DND-41 (cell line): ENCODE results near the gene GABBR2.

Experiments used
- ATAC-seq: fragments of 200-7000 bp; cut with Tn5 transposase; 3 replicates; pipeline ENCODE4 v1.9.1; 2021; ENCODE audit warnings: low read depth; ENCODE audit not compliant: insufficient read depth
- DNase-seq: peaks from one replicate; pipeline ENCODE4 v3.0.0-alpha.2; 2020
- H2AFZ ChIP-seq: 2 replicates; pipeline ENCODE4 v1.6.0; 2012; ENCODE audit warnings: low read depth, low read length
- H3K27ac ChIP-seq: 2 replicates; pipeline ENCODE4 v1.5.1; 2012; ENCODE audit warnings: low read length, inconsistent platforms
- H3K27me3 ChIP-seq: fragments of 200-600 bp; sonication (generic); 2 replicates; pipeline ENCODE4 v1.6.0; 2012; ENCODE audit warnings: low read length, mild to moderate bottlenecking, inconsistent platforms; ENCODE audit not compliant: insufficient read depth, poor library complexity
- H3K36me3 ChIP-seq: 2 replicates; pipeline ENCODE4 v1.5.1; 2012; ENCODE audit warnings: low read length, inconsistent platforms; ENCODE audit not compliant: insufficient read depth
- H3K4me1 ChIP-seq: 2 replicates; pipeline ENCODE4 v1.5.1; 2012; ENCODE audit warnings: mild to moderate bottlenecking, low read length; ENCODE audit not compliant: insufficient read depth
- H3K4me2 ChIP-seq: 2 replicates; pipeline ENCODE4 v1.6.0; 2012; ENCODE audit warnings: mild to moderate bottlenecking, moderate library complexity, low read length, inconsistent platforms; ENCODE audit not compliant: insufficient read depth
- H3K4me3 ChIP-seq, 2 experiments: fragments of 200-600 bp in 1 of 2; shearing (Covaris generic) in 1 of 2; 2 replicates each; pipeline ENCODE4 v1.5.1; 2012 to 2016; ENCODE audit warnings: inconsistent platforms in 2 of 2, low read length in 2 of 2, mild to moderate bottlenecking in 2 of 2, low read depth in 1 of 2, moderate library complexity in 1 of 2
- H3K79me2 ChIP-seq: 2 replicates; pipeline ENCODE4 v1.6.0; 2012; ENCODE audit warnings: low read length, inconsistent platforms; ENCODE audit not compliant: insufficient read depth
- H3K9ac ChIP-seq: 2 replicates; pipeline ENCODE4 v1.6.0; 2012; ENCODE audit warnings: low read depth, mild to moderate bottlenecking, inconsistent platforms, low read length, moderate library complexity
- H3K9me3 ChIP-seq: 2 replicates; pipeline ENCODE4 v1.5.1; 2012; ENCODE audit warnings: low read length, moderate library complexity, mild to moderate bottlenecking, inconsistent platforms; ENCODE audit not compliant: insufficient read depth, severe bottlenecking
- H4K20me1 ChIP-seq: 2 replicates; pipeline ENCODE4 v1.6.0; 2012; ENCODE audit warnings: low read length; ENCODE audit not compliant: insufficient read depth
- CTCF ChIP-seq: IDR thresholded peaks from 2 replicates; pipeline ENCODE4 v1.5.1; 2012; ENCODE audit warnings: borderline replicate concordance, low read length, moderate library complexity, mild to moderate bottlenecking; ENCODE audit not compliant: poor library complexity, severe bottlenecking; ENCODE audit errors: extremely low read depth
- EZH2 ChIP-seq: IDR thresholded peaks from 3 replicates; pipeline ENCODE4 v1.6.1; 2012; ENCODE audit warnings: borderline replicate concordance, low read depth, mild to moderate bottlenecking, moderate library complexity, low read length, inconsistent platforms; ENCODE audit not compliant: severe bottlenecking

The GABBR2 gene

GRCh38 chr9:98743329-98743728 lies 34.6 kb upstream of the GABBR2 start:
- no peak overlapping the region for H2AFZ ChIP-seq
- no peak for DNase-seq
- no peaks in the 10 kb centered on the region for H3K79me2 ChIP-seq
- no peaks in the 10 kb centered on the region for H3K36me3 ChIP-seq
- H3K4me2 ChIP-seq = no peak overlapping the region
- no peak for ATAC-seq
- H3K4me1 ChIP-seq = no peaks in the 10 kb centered on the region
- no peak for TF ChIP-seq CTCF
- no peak for TF ChIP-seq EZH2
- no peaks in the 10 kb centered on the region for H3K27me3 ChIP-seq
- H3K9ac ChIP-seq = no peak overlapping the region
- H4K20me1 ChIP-seq = no peaks in the 10 kb centered on the region
- H3K9me3 ChIP-seq = no peaks in the 10 kb centered on the region
- no peak overlapping the region for H3K27ac ChIP-seq
- no peak overlapping the region for H3K4me3 ChIP-seq

- Histone ChIP-seq H3K4me2 (no peak overlapping the region), H3K27me3 (no peaks in the 10 kb centered on the region), H3K4me3 (no peak overlapping the region), H2AFZ (no peak overlapping the region), H3K27ac (no peak overlapping the region), H3K36me3 (no peaks in the 10 kb centered on the region), H3K4me1 (no peaks in the 10 kb centered on the region), H3K9me3 (no peaks in the 10 kb centered on the region), H3K79me2 (no peaks in the 10 kb centered on the region), H4K20me1 (no peaks in the 10 kb centered on the region), H3K9ac (no peak overlapping the region)
- no peak for DNase-seq
- TF ChIP-seq EZH2 = no peak
- no peak for TF ChIP-seq CTCF
- no peak for ATAC-seq
Observed at GRCh38 chr9:98742325-98743280, 33.9 kb upstream of the GABBR2 start.

DNA sequence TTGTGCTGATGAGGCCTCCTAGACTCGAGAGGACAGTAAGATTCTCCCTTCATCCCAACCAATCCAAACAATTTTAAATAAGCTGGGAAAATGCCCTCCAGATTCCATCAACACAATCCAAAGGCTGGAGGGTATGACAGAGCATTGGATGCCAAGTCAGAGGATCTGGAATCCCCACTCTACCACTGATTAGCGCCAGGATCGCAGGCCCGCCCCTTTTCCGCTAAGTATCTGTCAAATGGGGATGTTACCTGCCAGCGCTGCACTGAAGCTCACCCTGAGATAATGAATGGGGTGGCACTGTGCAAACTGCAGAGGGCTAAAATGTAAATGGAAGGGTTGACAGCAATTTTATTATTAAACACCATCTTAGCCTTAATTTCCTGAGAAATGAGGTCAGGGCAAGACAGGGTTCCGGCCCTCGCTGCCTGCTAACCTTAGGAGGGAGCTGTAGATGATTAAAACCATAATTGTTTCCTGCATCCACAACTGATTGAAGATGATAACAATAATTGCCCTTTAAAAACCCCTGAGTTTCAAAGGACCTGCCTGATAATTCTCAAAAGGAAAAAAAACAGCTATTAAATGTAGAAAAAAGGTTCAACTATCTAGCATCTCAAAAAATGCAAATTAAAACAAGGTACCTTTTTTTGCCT lies 31.6 kb upstream of the GABBR2 start:
- Histone ChIP-seq H3K27me3 (no peaks in the 10 kb centered on the region), H3K4me3 (no peak overlapping the region), H2AFZ (no peak overlapping the region), H3K9ac (no peak overlapping the region), H3K36me3 (no peaks in the 10 kb centered on the region), H3K27ac (no peak overlapping the region), H3K9me3 (no peaks in the 10 kb centered on the region), H3K4me2 (no peak overlapping the region), H3K4me1 (no peaks in the 10 kb centered on the region), H3K79me2 (no peaks in the 10 kb centered on the region), H4K20me1 (no peaks in the 10 kb centered on the region)
- no peak for DNase-seq
- TF ChIP-seq EZH2 = no peak
- no peak for TF ChIP-seq CTCF
- ATAC-seq = no peak
